ENCODE results near the gene SF3B6.

DNA sequence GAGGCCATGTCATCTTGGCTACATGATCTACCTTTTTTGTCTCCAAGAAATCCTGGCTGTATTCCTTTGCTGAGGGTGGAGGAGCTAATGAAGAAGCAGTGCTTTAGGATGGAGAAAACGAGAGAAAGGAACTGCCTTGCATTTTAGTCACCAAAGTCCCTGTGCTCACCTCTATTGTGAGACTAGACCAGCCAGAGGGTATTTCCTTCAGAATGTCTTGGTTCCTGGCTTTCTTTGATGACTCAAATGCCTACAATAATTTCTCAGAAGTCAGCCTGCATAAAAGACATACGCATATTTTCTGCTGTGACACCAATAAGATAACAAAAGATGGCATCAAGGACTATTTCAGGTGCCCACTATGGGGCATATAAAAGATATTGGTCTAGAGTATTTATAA is 10.8 kb downstream of the SF3B6 start:
- TF ChIP-seq, protein P1, sequence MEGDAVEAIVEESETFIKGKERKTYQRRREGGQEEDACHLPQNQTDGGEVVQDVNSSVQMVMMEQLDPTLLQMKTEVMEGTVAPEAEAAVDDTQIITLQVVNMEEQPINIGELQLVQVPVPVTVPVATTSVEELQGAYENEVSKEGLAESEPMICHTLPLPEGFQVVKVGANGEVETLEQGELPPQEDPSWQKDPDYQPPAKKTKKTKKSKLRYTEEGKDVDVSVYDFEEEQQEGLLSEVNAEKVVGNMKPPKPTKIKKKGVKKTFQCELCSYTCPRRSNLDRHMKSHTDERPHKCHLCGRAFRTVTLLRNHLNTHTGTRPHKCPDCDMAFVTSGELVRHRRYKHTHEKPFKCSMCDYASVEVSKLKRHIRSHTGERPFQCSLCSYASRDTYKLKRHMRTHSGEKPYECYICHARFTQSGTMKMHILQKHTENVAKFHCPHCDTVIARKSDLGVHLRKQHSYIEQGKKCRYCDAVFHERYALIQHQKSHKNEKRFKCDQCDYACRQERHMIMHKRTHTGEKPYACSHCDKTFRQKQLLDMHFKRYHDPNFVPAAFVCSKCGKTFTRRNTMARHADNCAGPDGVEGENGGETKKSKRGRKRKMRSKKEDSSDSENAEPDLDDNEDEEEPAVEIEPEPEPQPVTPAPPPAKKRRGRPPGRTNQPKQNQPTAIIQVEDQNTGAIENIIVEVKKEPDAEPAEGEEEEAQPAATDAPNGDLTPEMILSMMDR (IDR thresholded peaks at IDR 0.05; ENCODE audit: insufficient read depth, low read length, poor library complexity, severe bottlenecking): no peak
- TF ChIP-seq EZH2phosphoT487 (conservative IDR thresholded peaks at IDR 0.05; ENCODE audit: low read length): no peak

Measured in SU-DHL-6 (cell line).